HCT116 (cell line): Measurements from ENCODE around the gene UBE2F.

Experiments
- CEBPB ChIP-seq: IDR thresholded peaks from 2 replicates; pipeline ENCODE4 v1.6.1; 2012; ENCODE audit warnings: low read depth
- CTCF ChIP-seq, 3 experiments: fragments of 200-600 bp in 1 of 3; sonication (generic) in 1 of 3; IDR thresholded peaks in 2 of 3; conservative IDR thresholded peaks in 1 of 3; 2 replicates each; pipeline ENCODE4 v1.5.1; 2012 to 2017; ENCODE audit warnings: low read depth in 2 of 3, low read length in 2 of 3, antibody characterized with exemption in 1 of 3, borderline replicate concordance in 1 of 3, control low read depth in 1 of 3, mild to moderate bottlenecking in 1 of 3, mixed read lengths in 1 of 3, mixed run types in 1 of 3, moderate library complexity in 1 of 3; ENCODE audit not compliant: insufficient read depth in 1 of 3
- EZH2 ChIP-seq: fragments of 200-600 bp; sonication (generic); IDR thresholded peaks from 2 replicates; pipeline ENCODE4 v1.6.1; 2017; ENCODE audit warnings: antibody characterized with exemption, mixed run types
- FOSL1 ChIP-seq: IDR thresholded peaks from 2 replicates; pipeline ENCODE4 v1.6.1; 2012; ENCODE audit warnings: low read depth
- JUND ChIP-seq: IDR thresholded peaks from 2 replicates; pipeline ENCODE4 v1.6.1; 2012
- POLR2A ChIP-seq: IDR thresholded peaks from 2 replicates; pipeline ENCODE4 v1.7.0; 2011; ENCODE audit warnings: borderline replicate concordance; ENCODE audit not compliant: insufficient read depth, insufficient read length; ENCODE audit errors: extremely low read depth
- POLR2AphosphoS5 ChIP-seq: IDR thresholded peaks from 2 replicates; pipeline ENCODE4 v1.6.1; 2011; ENCODE audit warnings: mild to moderate bottlenecking, low read depth, low read length, moderate library complexity
- RAD21 ChIP-seq: IDR thresholded peaks from 2 replicates; pipeline ENCODE4 v1.6.1; 2012; ENCODE audit warnings: low read depth, mild to moderate bottlenecking
- SIN3A ChIP-seq: IDR thresholded peaks from 2 replicates; pipeline ENCODE4 v1.6.1; 2012; ENCODE audit warnings: low read depth
- SRF ChIP-seq: IDR thresholded peaks from 2 replicates; pipeline ENCODE4 v1.6.1; 2012; ENCODE audit warnings: low read depth
- ZBTB33 ChIP-seq: IDR thresholded peaks from 2 replicates; pipeline ENCODE4 v1.6.1; 2011; ENCODE audit warnings: mild to moderate bottlenecking, low read length, moderate library complexity; ENCODE audit not compliant: insufficient replicate concordance; ENCODE audit errors: extremely low read depth
- ZNF274 ChIP-seq: fragments of 200-500 bp; sonication (Bioruptor generic); IDR thresholded peaks from 2 replicates; pipeline ENCODE4 v1.6.1; 2014; ENCODE audit warnings: mild to moderate bottlenecking, low read depth, low read length, inconsistent platforms

GRCh38 chr2:238064376-238064775 is 97.6 kb downstream of the UBE2F start:
- TF ChIP-seq POLR2A (no peak), ZNF274 (no peak), SRF (no peak), POLR2AphosphoS5 (no peak), FOSL1 (no peak), EZH2 (no peak), CTCF (IDR thresholded peaks at IDR 0.05 in 2 of 3, conservative IDR thresholded peaks at IDR 0.05 in 1 of 3; ENCODE audit: borderline replicate concordance in 1 of 3, insufficient read depth in 1 of 3, low read depth in 2 of 3, low read length in 2 of 3) (no peak), CEBPB (no peak), JUND (no peak), RAD21 (no peak), SIN3A (no peak), ZBTB33 (no peak)
